Measurements from ENCODE around the gene RNF214.
"Not testable (repeated sequence)": the region's sequence is repeated elsewhere in the genome, so short reads cannot be mapped to it uniquely, and the experiment has no call there.

The RNF214 gene

DNA sequence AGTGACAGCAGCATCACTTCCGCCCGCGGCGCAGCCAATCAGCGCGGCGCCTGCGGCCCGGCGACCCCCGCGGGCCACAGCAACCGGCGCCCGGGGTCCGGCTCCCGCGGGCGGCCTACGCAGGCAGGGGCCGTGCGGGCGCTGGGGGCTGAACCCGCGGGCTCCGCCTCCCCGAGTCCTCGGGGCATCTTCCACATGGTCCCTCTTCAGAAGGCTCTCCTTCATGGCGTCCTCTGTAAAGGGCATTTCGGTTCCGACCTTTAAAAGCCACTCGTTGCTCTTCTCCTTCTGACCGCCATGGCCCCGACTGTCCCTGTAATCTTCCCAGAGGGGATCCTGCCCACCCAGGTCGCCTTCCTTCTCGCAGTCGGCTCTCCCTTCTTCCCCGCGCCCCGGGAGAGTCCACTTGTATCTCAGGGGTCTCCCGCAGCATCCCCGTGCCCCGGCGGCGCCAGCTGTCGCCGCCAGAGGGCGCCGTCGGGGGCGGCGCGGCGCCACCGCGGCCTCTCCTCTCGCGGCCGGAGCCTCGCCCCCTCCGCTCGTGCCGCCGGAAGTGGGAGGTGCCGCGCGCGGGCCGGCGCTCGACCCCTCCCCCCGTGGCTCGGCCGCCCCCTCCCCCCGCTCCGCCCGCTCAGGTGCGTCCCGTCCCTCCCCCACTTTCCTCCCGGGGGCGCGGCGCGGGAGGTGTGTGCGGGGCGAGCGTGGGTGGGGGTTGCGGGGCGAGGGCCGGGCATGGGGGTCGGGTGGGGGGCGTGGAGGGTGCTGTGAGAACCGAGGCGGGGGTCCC is at the start of gene RNF214:
RNF214 (plus strand) TSS at position 580 of the 787 bp plus-strand sequence. CDS start 1,602 bp downstream, outside the sequence.
- peak; percentile 66 to 74 for DNase-seq (ENCODE audit: low read depth in 2 of 2)

GRCh38 chr11:117183178-117183577 is 49.3 kb upstream of the RNF214 start:
- not testable (repeated sequence) for DNase-seq (ENCODE audit: low read depth in 2 of 2)

GRCh38 chr11:117183724-117184349 is 48.6 kb upstream of the RNF214 start:
- DNase-seq (ENCODE audit: low read depth in 2 of 2): no peak

DNA sequence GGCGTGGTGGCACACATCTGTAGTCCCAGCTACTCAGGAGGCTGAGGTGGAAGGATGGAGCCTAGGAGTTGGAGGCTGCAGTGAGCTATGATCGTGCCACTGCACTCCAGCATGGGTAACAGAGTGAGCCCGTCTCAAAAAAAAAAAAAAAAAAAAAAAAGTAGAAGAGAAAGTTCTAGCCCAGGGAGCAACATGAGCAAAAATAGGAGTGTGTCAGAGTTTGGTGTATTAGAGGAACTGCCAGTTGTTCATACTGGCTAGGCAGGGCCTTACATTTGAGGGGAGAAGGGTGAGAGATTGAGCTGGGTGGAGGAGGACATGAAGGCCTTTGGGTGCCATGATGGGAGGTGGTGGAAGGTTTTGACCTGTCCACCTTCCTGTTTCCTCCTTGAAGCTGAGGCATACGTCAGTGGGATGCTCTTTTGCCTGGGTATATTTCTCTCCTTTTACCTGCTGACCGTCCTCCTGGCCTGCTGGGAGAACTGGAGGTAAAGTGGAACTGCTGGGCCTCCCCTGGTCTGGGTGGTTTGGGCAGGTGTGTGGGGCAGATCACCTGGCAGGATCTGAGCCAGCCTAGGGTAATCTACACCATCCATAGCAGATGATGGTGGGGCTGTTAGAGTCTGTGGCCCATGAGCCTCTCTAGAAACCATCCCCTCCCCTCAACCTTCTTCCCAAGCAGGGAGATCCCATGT is 46.6 kb upstream of the RNF214 start:
- DNase-seq (ENCODE audit: low read depth in 2 of 2): no peak

DNA sequence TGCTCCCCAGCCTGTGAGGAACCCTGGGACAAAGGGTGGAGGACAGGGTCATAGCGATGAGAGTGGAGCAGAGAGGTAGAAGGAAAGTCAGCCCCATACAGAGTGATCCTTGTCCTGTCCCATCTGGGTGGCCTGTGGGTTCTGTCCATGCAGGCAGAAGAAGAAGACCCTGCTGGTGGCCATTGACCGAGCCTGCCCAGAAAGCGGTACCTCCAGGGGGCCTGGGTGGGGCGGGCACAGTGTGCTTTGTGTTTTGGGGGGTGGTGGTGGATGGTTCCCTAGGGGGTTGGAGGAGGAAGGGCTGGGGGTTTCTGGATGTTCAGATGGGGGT is 46.1 kb upstream of the RNF214 start:
- no peak for DNase-seq (ENCODE audit: low read depth in 2 of 2)

DNA sequence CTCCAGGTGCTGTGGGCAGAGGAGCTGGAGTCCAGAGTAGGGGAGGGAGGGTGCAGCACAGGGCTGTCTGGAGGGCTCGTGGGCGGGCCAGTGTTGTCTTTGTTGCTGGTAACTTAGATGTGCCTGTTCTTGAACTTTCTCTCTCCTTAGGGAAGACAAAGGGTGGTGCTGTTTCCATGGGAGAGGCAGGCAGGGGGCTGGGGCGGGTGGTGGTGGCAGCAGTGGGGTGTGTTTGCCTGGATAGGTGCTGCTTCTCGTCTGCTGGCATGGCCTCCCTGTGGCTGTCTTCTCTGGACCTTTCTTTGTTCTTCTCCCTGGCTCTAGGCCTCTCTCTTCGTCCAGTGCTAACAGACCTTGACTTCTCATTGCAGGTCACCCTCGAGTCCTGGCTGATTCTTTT is 45.5 kb upstream of the RNF214 start:
- DNase-seq (ENCODE audit: low read depth in 2 of 2): no peak

DNA sequence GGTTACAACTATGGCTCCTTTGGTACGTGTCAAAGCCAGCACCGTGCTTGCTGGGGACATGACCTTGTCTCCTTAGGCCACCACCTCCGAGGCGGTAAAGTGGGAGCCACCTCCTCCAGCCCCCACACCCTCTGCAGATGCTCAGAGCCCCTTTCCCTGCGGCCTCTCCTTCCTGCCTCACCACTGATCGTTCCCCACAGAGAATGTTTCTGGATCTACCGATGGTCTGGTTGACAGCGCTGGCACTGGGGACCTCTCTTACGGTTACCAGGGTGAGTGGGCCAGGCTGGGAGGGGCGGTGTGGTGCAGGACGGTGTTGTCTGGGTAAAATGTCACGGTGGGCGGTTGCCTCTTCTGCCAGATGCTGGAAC is 45.1 kb upstream of the RNF214 start:
- no peak for DNase-seq (ENCODE audit: low read depth in 2 of 2)

DNA sequence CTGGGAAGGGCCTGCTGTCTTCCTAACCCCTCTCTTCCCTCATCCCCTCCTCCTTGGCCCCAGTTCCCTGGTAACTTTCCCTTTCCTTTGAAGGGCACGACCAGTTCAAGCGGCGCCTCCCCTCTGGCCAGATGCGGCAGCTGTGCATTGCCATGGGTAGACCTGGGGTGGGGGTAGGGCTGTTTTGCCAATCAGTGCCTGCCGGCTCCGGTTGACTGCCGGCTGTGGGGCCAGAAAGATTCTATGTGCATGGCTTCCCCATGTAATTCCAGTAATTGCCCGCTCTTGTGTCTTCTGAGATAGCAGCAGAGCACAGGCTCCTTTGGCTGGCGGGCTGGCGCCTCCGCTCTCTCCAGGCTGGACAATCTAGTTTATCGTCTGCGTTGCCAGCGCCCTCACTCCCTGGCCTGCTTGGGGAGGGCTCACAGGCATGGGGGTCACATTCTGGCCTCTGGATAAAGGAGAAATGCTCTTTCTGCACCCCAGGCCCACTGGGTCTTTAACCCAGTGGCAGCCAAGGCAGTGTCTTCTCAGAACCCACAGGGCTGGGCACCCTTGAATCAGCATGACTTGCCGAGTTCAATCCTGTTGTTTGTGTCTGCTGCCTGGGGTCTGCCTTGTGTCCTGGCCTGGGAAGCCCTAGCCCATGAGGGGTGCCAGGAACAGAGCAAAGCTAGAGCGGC is 44.5 kb upstream of the RNF214 start:
- no peak for DNase-seq (ENCODE audit: low read depth in 2 of 2)

DNA sequence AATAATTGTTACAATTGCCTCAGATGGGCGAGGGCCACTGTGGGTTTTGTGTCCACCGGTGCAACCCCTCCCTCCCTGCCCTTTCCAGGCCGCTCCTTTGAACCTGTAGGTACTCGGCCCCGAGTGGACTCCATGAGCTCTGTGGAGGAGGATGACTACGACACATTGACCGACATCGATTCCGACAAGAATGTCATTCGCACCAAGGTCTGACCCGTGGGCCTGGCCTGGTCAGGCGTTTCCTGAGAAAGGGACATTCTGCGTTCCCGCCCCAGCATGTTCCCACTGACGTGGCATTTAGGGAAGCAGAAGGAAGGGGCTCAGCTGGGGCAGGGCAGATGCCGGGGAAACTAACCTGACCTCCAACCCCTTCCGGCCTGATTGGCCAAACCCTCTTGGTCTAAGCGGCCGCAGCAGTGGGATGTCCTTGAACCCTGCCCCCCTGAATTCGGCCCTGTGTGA is 43.8 kb upstream of the RNF214 start:
- no peak for DNase-seq (ENCODE audit: low read depth in 2 of 2)

- DNase-seq (ENCODE audit: low read depth in 2 of 2): no peak
Observed at GRCh38 chr11:117189191-117189940, 43.1 kb upstream of the RNF214 start.

DNA sequence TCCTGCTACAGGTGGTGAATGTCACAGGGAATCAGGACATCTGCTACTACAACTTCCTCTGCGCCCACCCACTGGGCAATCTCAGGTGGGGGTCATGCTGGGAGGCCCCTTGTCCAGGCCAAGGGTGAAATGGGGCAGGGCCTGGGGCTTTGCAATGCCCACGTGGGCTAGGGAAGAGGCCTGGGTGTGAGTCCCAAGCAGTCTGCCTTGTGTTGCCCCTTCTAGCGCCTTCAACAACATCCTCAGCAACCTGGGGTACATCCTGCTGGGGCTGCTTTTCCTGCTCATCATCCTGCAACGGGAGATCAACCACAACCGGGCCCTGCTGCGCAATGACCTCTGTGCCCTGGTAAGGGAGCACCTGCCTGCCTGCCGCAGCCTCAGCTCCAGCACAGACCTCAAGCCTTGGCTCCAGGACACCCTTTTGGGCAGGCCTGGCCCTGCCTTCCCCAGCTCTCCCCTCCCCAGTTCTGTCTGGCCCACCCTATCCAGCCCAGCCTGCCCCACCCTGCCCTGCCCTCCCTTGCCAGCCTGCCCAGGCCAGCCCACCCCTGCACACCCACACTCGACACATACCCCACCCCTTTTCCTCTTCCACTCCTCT is 42.4 kb upstream of the RNF214 start:
- no peak for DNase-seq (ENCODE audit: low read depth in 2 of 2)

DNA sequence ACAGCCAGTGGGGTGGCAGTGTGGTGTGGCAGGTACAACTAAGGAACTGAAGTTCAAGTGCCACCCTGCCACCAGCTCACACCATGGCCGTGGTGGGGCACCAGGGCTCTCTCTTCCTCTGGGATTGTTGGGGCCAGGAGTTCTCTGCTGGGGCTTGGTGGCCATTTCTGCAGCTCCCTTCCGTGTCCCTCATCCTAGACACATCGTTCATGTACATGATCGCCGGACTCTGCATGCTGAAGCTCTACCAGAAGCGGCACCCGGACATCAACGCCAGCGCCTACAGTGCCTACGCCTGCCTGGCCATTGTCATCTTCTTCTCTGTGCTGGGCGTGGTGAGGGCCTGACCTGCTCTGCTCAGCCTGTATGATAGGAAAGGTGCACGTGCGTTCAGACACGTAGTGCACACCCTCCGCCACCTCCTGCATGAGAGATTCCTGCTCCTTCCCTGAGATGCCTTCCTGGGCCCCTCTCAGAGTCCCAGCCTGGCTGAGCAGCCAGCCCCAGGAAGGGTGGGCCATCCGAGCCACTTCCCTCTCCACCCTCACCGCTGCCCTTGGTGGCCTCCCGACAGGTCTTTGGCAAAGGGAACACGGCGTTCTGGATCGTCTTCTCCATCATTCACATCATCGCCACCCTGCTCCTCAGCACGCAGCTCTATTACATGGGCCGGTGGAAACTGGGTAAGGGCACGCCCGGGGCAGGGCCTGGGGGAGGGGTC is 40.6 kb upstream of the RNF214 start:
- no peak for DNase-seq (ENCODE audit: low read depth in 2 of 2)

GRCh38 chr11:117192401-117192875 is 40.0 kb upstream of the RNF214 start:
- no peak for DNase-seq (ENCODE audit: low read depth in 2 of 2)

- DNase-seq (ENCODE audit: low read depth in 2 of 2): no peak
Observed at GRCh38 chr11:117193130-117194020, 39.1 kb upstream of the RNF214 start.

GRCh38 chr11:117194267-117194666 is 38.2 kb upstream of the RNF214 start:
- DNase-seq (ENCODE audit: low read depth in 2 of 2): no peak

DNA sequence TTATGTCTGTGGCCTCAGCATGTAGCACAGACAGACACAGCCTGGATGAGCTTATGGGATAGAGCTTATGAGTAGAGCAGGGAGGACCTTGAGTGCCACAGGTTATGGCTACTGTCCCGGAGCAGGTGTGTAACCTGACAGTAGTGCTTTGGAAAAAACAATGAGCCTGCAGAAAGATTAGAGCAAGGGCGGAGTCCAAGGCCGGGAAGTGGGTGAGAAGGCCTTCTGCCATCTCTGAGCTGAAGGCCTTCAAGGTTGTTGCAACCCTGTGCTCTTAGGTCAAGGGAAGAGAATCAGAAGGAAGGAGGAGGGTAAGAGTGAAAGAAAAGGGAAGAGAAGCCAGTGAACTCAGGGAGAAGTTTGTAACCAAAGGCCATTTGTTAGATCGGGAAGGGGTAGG is 37.2 kb upstream of the RNF214 start:
- DNase-seq (ENCODE audit: low read depth in 2 of 2): no peak

- no peak for DNase-seq (ENCODE audit: low read depth in 2 of 2)
Observed at GRCh38 chr11:117195761-117196160, 36.7 kb upstream of the RNF214 start.

- no peak for DNase-seq (ENCODE audit: low read depth in 2 of 2)
Observed at GRCh38 chr11:117197006-117197405, 35.5 kb upstream of the RNF214 start.
